Fibroblast of lung (primary cell): ENCODE data around the gene RING1. TPM values are rescaled to one million over a fixed set of nuclear protein-coding genes. Genes with fewer than 3 reads are reported as not detected.

ENCODE experiments used
- DNase-seq, 2 donors: peaks; one replicate each; pipeline versions ENCODE4 v3.0.0 to v3.0.0-alpha.2; 2010; ENCODE audit warnings: low read depth in 2 of 2
- H2AFZ ChIP-seq: 2 replicates; pipeline ENCODE4 v1.5.1; 2012; ENCODE audit warnings: low read length, control low read depth, inconsistent platforms
- H3K27ac ChIP-seq: 2 replicates; pipeline ENCODE4 v1.5.1; 2011; ENCODE audit warnings: low read length, control low read depth; ENCODE audit not compliant: insufficient read depth
- H3K27me3 ChIP-seq: 2 replicates; pipeline ENCODE4 v1.5.1; 2011; ENCODE audit warnings: mild to moderate bottlenecking, low read length; ENCODE audit not compliant: control insufficient read depth, insufficient read depth
- H3K36me3 ChIP-seq: 2 replicates; pipeline ENCODE4 v1.5.1; 2011; ENCODE audit warnings: low read length; ENCODE audit not compliant: control insufficient read depth, insufficient read depth
- H3K4me1 ChIP-seq: 2 replicates; pipeline ENCODE4 v1.5.1; 2011; ENCODE audit warnings: low read length; ENCODE audit not compliant: control insufficient read depth, insufficient read depth; ENCODE audit errors: extremely low read depth
- H3K4me2 ChIP-seq: 2 replicates; pipeline ENCODE4 v1.5.1; 2011; ENCODE audit warnings: low read length, control low read depth; ENCODE audit not compliant: insufficient read depth; ENCODE audit errors: extremely low read depth
- H3K4me3 ChIP-seq, 4 experiments: fragments of 200-600 bp in 1 of 4; sonication (generic) in 1 of 4; replicated peaks in 1 of 4; 2 replicates each; pipeline ENCODE4 v1.5.1; 2011 to 2016; ENCODE audit warnings: low read length in 4 of 4, low read depth in 3 of 4, mild to moderate bottlenecking in 3 of 4, control low read depth in 2 of 4, inconsistent platforms in 1 of 4, mixed read lengths in 1 of 4; ENCODE audit not compliant: insufficient read depth in 1 of 4; ENCODE audit errors: control extremely low read depth in 1 of 4
- H3K79me2 ChIP-seq: 2 replicates; pipeline ENCODE4 v1.5.1; 2012; ENCODE audit warnings: mild to moderate bottlenecking, low read length, inconsistent platforms; ENCODE audit not compliant: control insufficient read depth, insufficient read depth
- H3K9ac ChIP-seq: 2 replicates; pipeline ENCODE4 v1.5.1; 2011; ENCODE audit warnings: mild to moderate bottlenecking, low read length, control low read depth; ENCODE audit not compliant: insufficient read depth
- H3K9me3 ChIP-seq: 2 replicates; pipeline ENCODE4 v1.5.1; 2012; ENCODE audit warnings: low read depth, low read length; ENCODE audit not compliant: control insufficient read depth, insufficient read depth
- H4K20me1 ChIP-seq: 2 replicates; pipeline ENCODE4 v1.5.1; 2011; ENCODE audit warnings: low read length; ENCODE audit not compliant: control insufficient read depth, insufficient read depth; ENCODE audit errors: extremely low read depth
- CTCF ChIP-seq, 2 donors: IDR thresholded peaks in 1 of 2; conservative IDR thresholded peaks in 1 of 2; 1 replicate in 1 of 2; 2 replicates in 1 of 2; pipeline ENCODE4 v1.5.1; 2011 to 2012; ENCODE audit warnings: low read length in 2 of 2, control low read depth in 1 of 2, inconsistent platforms in 1 of 2, low read depth in 1 of 2, mild to moderate bottlenecking in 1 of 2
- EZH2 ChIP-seq: IDR thresholded peaks from 2 replicates; pipeline ENCODE4 v1.5.1; 2012; ENCODE audit warnings: low read length, control low read depth, mild to moderate bottlenecking; ENCODE audit errors: missing control alignments
- polyA plus RNA-seq, 2 donors: library from polyadenylated mRNA; depleted of rRNA in 1 of 2; stranded (reverse) in 1 of 2; unstranded in 1 of 2; fragments of >200 nt; gene quantifications; 2 replicates each; pipeline ENCODE4 v1.2.1, GENCODE V29; 2011 to 2012; ENCODE audit warnings: missing spikeins in 1 of 2
- total RNA-seq: library from RNA; depleted of rRNA; stranded (reverse); fragments of >200 nt; gene quantifications from 2 replicates; pipeline ENCODE4 v1.2.1, GENCODE V29; 2014

RING1 gene
- total and polyA plus RNA-seq, 2 donors (not counting 1 experiment from before 2014, with no cell fraction given) = 24.7 to 30.6 TPM

GRCh38 chr6:33205191-33206026, 2.9 kb upstream of the RING1 start:
- DNase-seq = peak in 1 of 2 donors; percentile 92
- Histone ChIP-seq H3K4me1 (peaks cover 43% of the 10 kb centered on the region), H3K4me3 (peak overlapping the region; percentile 61 to 73 (median 64)), H3K9ac (peak overlapping the region; percentile 63), H3K79me2 (peaks cover 31% of the 10 kb centered on the region), H2AFZ (no peak overlapping the region), H3K27ac (peak overlapping the region; percentile 85), H3K36me3 (peaks cover 22% of the 10 kb centered on the region), H3K4me2 (peak overlapping the region; percentile 99), H3K9me3 (no peaks in the 10 kb centered on the region), H4K20me1 (no peaks in the 10 kb centered on the region), H3K27me3 (no peaks in the 10 kb centered on the region)
- TF ChIP-seq EZH2 = no peak
- TF ChIP-seq CTCF (conservative IDR thresholded peaks at IDR 0.05 in 1 of 2, IDR thresholded peaks at IDR 0.05 in 1 of 2; ENCODE audit: low read depth in 1 of 2, low read length in 2 of 2) = no peak

GRCh38 chr6:33206027-33206863, 2.1 kb upstream of the RING1 start:
- Histone ChIP-seq H3K4me2 (no peak overlapping the region), H4K20me1 (no peaks in the 10 kb centered on the region), H3K36me3 (peaks cover 22% of the 10 kb centered on the region), H3K4me1 (peaks cover 43% of the 10 kb centered on the region), H2AFZ (no peak overlapping the region), H3K27ac (peak overlapping the region; percentile 85), H3K79me2 (peaks cover 25% of the 10 kb centered on the region), H3K27me3 (no peaks in the 10 kb centered on the region), H3K9ac (no peak overlapping the region), H3K9me3 (no peaks in the 10 kb centered on the region), H3K4me3 (no peak overlapping the region)
- TF ChIP-seq CTCF (conservative IDR thresholded peaks at IDR 0.05 in 1 of 2, IDR thresholded peaks at IDR 0.05 in 1 of 2; ENCODE audit: low read depth in 1 of 2, low read length in 2 of 2) (no peak), EZH2 (no peak)
- peak in 1 of 2 donors; percentile 42 for DNase-seq
